Thyroid gland (tissue), 4 donors: ENCODE measurements around the gene C10orf71. TPM values are rescaled to one million over a fixed set of nuclear protein-coding genes. Genes with fewer than 3 reads are reported as not detected.

Source experiments
- DNase-seq, 2 donors: peaks; one replicate each; pipeline ENCODE4 v3.0.0-alpha.2; 2019
- H3K27ac ChIP-seq, 3 donors: fragments of 200-600 bp; sonication (generic); 1 replicate in 2 of 3; 2 replicates in 1 of 3; pipeline ENCODE4 v1.5.1; 2016 to 2019; ENCODE audit warnings: mild to moderate bottlenecking in 1 of 3, moderate library complexity in 1 of 3
- H3K27me3 ChIP-seq: fragments of 200-600 bp; sonication (generic); one replicate; pipeline ENCODE4 v1.5.1; 2019
- H3K36me3 ChIP-seq, 2 donors: fragments of 200-600 bp; sonication (generic); one replicate each; pipeline ENCODE4 v1.5.1; 2016 to 2019
- H3K4me1 ChIP-seq, 2 donors: fragments of 200-600 bp; sonication (generic); one replicate each; pipeline ENCODE4 v1.5.1; 2017 to 2019
- H3K4me3 ChIP-seq, 3 donors: fragments of 200-600 bp; sonication (generic); replicated peaks in 1 of 3; 1 replicate in 2 of 3; 2 replicates in 1 of 3; pipeline ENCODE4 v1.5.1; 2016; ENCODE audit warnings: mild to moderate bottlenecking in 1 of 3
- H3K9me3 ChIP-seq: fragments of 200-600 bp; sonication (generic); one replicate; pipeline ENCODE4 v1.5.1; 2017
- CTCF ChIP-seq, 6 experiments: fragments of 200-600 bp in 3 of 6; fragments of 450-650 bp in 3 of 6; sonication (generic) in 3 of 6; IDR thresholded peaks; one replicate each; pipeline ENCODE4 v1.5.1; 2016 to 2019; ENCODE audit warnings: antibody characterized with exemption in 6 of 6, mild to moderate bottlenecking in 2 of 6, inconsistent platforms in 1 of 6, moderate library complexity in 1 of 6
- POLR2A ChIP-seq, 2 donors: fragments of 450-650 bp; IDR thresholded peaks; one replicate each; pipeline ENCODE4 v1.6.1; 2017; ENCODE audit warnings: antibody characterized with exemption in 2 of 2, mild to moderate bottlenecking in 2 of 2, moderate library complexity in 1 of 2
- WGBS, 2 donors: methylation state at CpG; one replicate each; pipeline ENCODE4 v1.1.5; 2017; 5-methylcytosine and 5-hydroxymethylcytosine counted together
- intact Hi-C: fragments of 100-400 bp; cut with DNase I; formaldehyde crosslinking; loops from one replicate; pipeline ENCODE4 v1.15.1; 2023
- total RNA-seq, 4 donors: library from RNA; depleted of rRNA; stranded (reverse); fragments of >200 nt; gene quantifications; one replicate each; pipeline ENCODE4 v1.2.3, GENCODE V29; 2016

Gene C10orf71
- total RNA-seq, 4 donors from 2014 or later = not detected

GRCh38 chr10:49327036-49327813 is 28.3 kb downstream of the C10orf71 start:
- TF ChIP-seq POLR2A (IDR thresholded peaks at IDR 0.05) = no peak
- TF ChIP-seq CTCF (IDR thresholded peaks at IDR 0.05) = no peak
- no peaks in the 10 kb centered on the region for H3K27me3 ChIP-seq
- WGBS, 2 donors = 87 to 88% methylated on average over 8 of the region's 8 CpGs
- H3K27ac ChIP-seq = no peak overlapping the region
- H3K9me3 ChIP-seq = no peaks in the 10 kb centered on the region
- H3K4me3 ChIP-seq = no peak overlapping the region
- no peaks in the 10 kb centered on the region for H3K4me1 ChIP-seq
- DNase-seq = no peak
- intact Hi-C loops = no loop called here
- H3K36me3 ChIP-seq = no peaks in the 10 kb centered on the region

GRCh38 chr10:49328401-49329145 is 29.6 kb downstream of the C10orf71 start:
- H3K27me3 ChIP-seq = no peaks in the 10 kb centered on the region
- no peaks in the 10 kb centered on the region for H3K9me3 ChIP-seq
- intact Hi-C loops = no loop called here
- DNase-seq = no peak
- no peaks in the 10 kb centered on the region for H3K4me1 ChIP-seq
- H3K36me3 ChIP-seq = no peaks in the 10 kb centered on the region
- H3K27ac ChIP-seq = no peak overlapping the region
- no peak for TF ChIP-seq CTCF (IDR thresholded peaks at IDR 0.05)
- no peak for TF ChIP-seq POLR2A (IDR thresholded peaks at IDR 0.05)
- WGBS, 2 donors = 77 to 81% methylated on average over 9 of the region's 9 CpGs
- no peak overlapping the region for H3K4me3 ChIP-seq

- Histone ChIP-seq H3K27me3 (no peaks in the 10 kb centered on the region), H3K4me3 (no peak overlapping the region), H3K4me1 (no peaks in the 10 kb centered on the region), H3K9me3 (no peaks in the 10 kb centered on the region), H3K27ac (no peak overlapping the region), H3K36me3 (no peaks in the 10 kb centered on the region)
- intact Hi-C loops = no loop called here
- 87 to 92% methylated on average over 4 of the region's 4 CpGs for WGBS, 2 donors
- TF ChIP-seq CTCF (IDR thresholded peaks at IDR 0.05) (no peak), POLR2A (IDR thresholded peaks at IDR 0.05) (no peak)
- DNase-seq = no peak
These were observed 30.2 kb downstream of the C10orf71 start for GRCh38 chr10:49329146-49329505.

GRCh38 chr10:49330127-49330665 is 31.2 kb downstream of the C10orf71 start:
- H3K36me3 ChIP-seq = no peaks in the 10 kb centered on the region
- intact Hi-C loops = no loop called here
- no peak overlapping the region for H3K27ac ChIP-seq

More at GRCh38 chr10:49330127-49330665, 31.2 kb downstream of the C10orf71 start:
- no peaks in the 10 kb centered on the region for H3K9me3 ChIP-seq
- 90 to 93% methylated on average over 4 to 5 of the region's 5 CpGs for WGBS, 2 donors
- no peaks in the 10 kb centered on the region for H3K27me3 ChIP-seq
- H3K4me1 ChIP-seq = no peaks in the 10 kb centered on the region
- no peak overlapping the region for H3K4me3 ChIP-seq
- DNase-seq = no peak
- TF ChIP-seq CTCF (IDR thresholded peaks at IDR 0.05) (no peak), POLR2A (IDR thresholded peaks at IDR 0.05) (no peak)
